GM23338 (cell line): ENCODE results near the gene CHRNB4. TPM values are rescaled to one million over a fixed set of nuclear protein-coding genes. Genes with fewer than 3 reads are reported as not detected.

Experiments
- ATAC-seq: fragments of 200-7000 bp; cut with Tn5 transposase; 3 replicates; pipeline ENCODE4 v1.9.1; 2020
- DNase-seq: peaks from one replicate; pipeline ENCODE4 v3.0.0-alpha.2; 2015; ENCODE audit warnings: low spot score
- H2AFZ ChIP-seq: fragments of 200-600 bp; sonication (generic); 2 replicates; pipeline ENCODE4 v1.8.0; 2016; ENCODE audit warnings: antibody characterized with exemption, mild to moderate bottlenecking, moderate library complexity
- H3F3A ChIP-seq: fragments of 200-600 bp; sonication (generic); replicated peaks from 2 replicates; pipeline ENCODE4 v1.8.0; 2017; ENCODE audit warnings: antibody characterized with exemption, mixed run types, low read depth
- H3K27ac ChIP-seq: fragments of 200-600 bp; sonication (generic); 2 replicates; pipeline ENCODE4 v1.6.1; 2016; ENCODE audit warnings: low read depth
- H3K27me3 ChIP-seq: fragments of 200-600 bp; sonication (generic); 2 replicates; pipeline ENCODE4 v1.8.0; 2016; ENCODE audit warnings: mild to moderate bottlenecking, mixed run types, moderate library complexity; ENCODE audit not compliant: insufficient read depth
- H3K36me3 ChIP-seq: fragments of 200-600 bp; sonication (generic); 2 replicates; pipeline ENCODE4 v1.8.0; 2016; ENCODE audit warnings: mild to moderate bottlenecking; ENCODE audit not compliant: insufficient read depth
- H3K4me1 ChIP-seq: fragments of 200-600 bp; sonication (generic); 2 replicates; pipeline ENCODE4 v1.8.0; 2016; ENCODE audit warnings: mild to moderate bottlenecking, moderate library complexity; ENCODE audit not compliant: insufficient read depth
- H3K4me2 ChIP-seq: fragments of 200-600 bp; sonication (generic); 2 replicates; pipeline ENCODE4 v1.7.1; 2017; ENCODE audit warnings: mixed run types
- H3K4me3 ChIP-seq: fragments of 200-600 bp; sonication (generic); 2 replicates; pipeline ENCODE4 v1.6.1; 2016; ENCODE audit warnings: mixed run types
- H3K79me2 ChIP-seq: fragments of 200-600 bp; sonication (generic); replicated peaks from 2 replicates; pipeline ENCODE4 v1.8.0; 2017; ENCODE audit warnings: mild to moderate bottlenecking; ENCODE audit not compliant: insufficient read depth
- H3K9me2 ChIP-seq: fragments of 200-600 bp; sonication (generic); 2 replicates; pipeline ENCODE4 v1.8.0; 2017; ENCODE audit not compliant: insufficient read depth
- H4K20me1 ChIP-seq: fragments of 200-600 bp; sonication (generic); replicated peaks from 2 replicates; pipeline ENCODE4 v1.8.0; 2017; ENCODE audit warnings: mild to moderate bottlenecking; ENCODE audit not compliant: insufficient read depth
- H3K27ac Mint-ChIP-seq: 2 replicates; pipeline ENCODE4 v1.8.0; 2020; ENCODE audit warnings: inconsistent platforms, mild to moderate bottlenecking, moderate library complexity, mixed read lengths
- H3K27me3 Mint-ChIP-seq: 3 replicates; pipeline ENCODE4 v1.8.0; 2022; ENCODE audit warnings: low read depth, mild to moderate bottlenecking, moderate library complexity, mixed read lengths, inconsistent platforms; ENCODE audit not compliant: insufficient read depth, poor library complexity
- H3K36me3 Mint-ChIP-seq: 3 replicates; pipeline ENCODE4 v1.8.0; 2021; ENCODE audit warnings: low read depth, mild to moderate bottlenecking, inconsistent platforms, moderate library complexity, mixed read lengths
- H3K4me1 Mint-ChIP-seq: 3 replicates; pipeline ENCODE4 v1.8.0; 2020; ENCODE audit warnings: mild to moderate bottlenecking, inconsistent platforms, mixed read lengths
- H3K4me3 Mint-ChIP-seq: 3 replicates; pipeline ENCODE4 v1.8.0; 2021; ENCODE audit warnings: moderate library complexity, mild to moderate bottlenecking, inconsistent platforms, mixed read lengths
- H3K9me3 Mint-ChIP-seq: 3 replicates; pipeline ENCODE4 v1.8.0; 2020; ENCODE audit warnings: moderate library complexity, mild to moderate bottlenecking, inconsistent platforms, mixed read lengths
- CREB1 ChIP-seq: fragments of 250-450 bp; sonication (Bioruptor Pico); IDR thresholded peaks from 2 replicates; pipeline ENCODE4 v1.5.0; 2020; ENCODE audit warnings: low read depth, mild to moderate bottlenecking, moderate library complexity
- CTCF ChIP-seq, 2 experiments: fragments of 200-600 bp in 1 of 2; sonication (generic) in 1 of 2; conservative IDR thresholded peaks; 2 replicates each; pipeline versions ENCODE4 v1.5.1 to v1.6.1; 2016 to 2017; ENCODE audit warnings: antibody characterized with exemption in 2 of 2, low read depth in 2 of 2, mild to moderate bottlenecking in 2 of 2, moderate library complexity in 1 of 2
- ETS1 ChIP-seq: IDR thresholded peaks from 2 replicates; pipeline ENCODE4 v1.6.1; 2016; ENCODE audit warnings: antibody characterized with exemption
- EZH2 ChIP-seq: fragments of 200-600 bp; sonication (generic); IDR thresholded peaks from one replicate; pipeline ENCODE4 v1.8.0; 2017; ENCODE audit warnings: antibody characterized with exemption, mild to moderate bottlenecking, low read depth; ENCODE audit not compliant: unreplicated experiment
- EZH2phosphoT487 ChIP-seq: fragments of 200-600 bp; sonication (generic); IDR thresholded peaks from one replicate; pipeline ENCODE4 v1.8.1; 2018; ENCODE audit warnings: antibody characterized with exemption; ENCODE audit not compliant: unreplicated experiment
- JUNB ChIP-seq: IDR thresholded peaks from one replicate; pipeline ENCODE4 v1.6.1; 2016; ENCODE audit warnings: antibody characterized with exemption; ENCODE audit not compliant: unreplicated experiment
- NANOG ChIP-seq: IDR thresholded peaks from 2 replicates; pipeline ENCODE4 v1.6.1; 2016; ENCODE audit warnings: antibody characterized with exemption, borderline replicate concordance
- POLR2AphosphoS5 ChIP-seq: IDR thresholded peaks from 2 replicates; pipeline ENCODE4 v1.6.1; 2016; ENCODE audit warnings: antibody characterized with exemption, low read depth
- REST ChIP-seq: IDR thresholded peaks from one replicate; pipeline ENCODE4 v1.6.1; 2018; ENCODE audit warnings: antibody characterized with exemption; ENCODE audit not compliant: unreplicated experiment
- STAT1 ChIP-seq: IDR thresholded peaks from one replicate; pipeline ENCODE4 v1.6.1; 2016; ENCODE audit warnings: antibody characterized with exemption; ENCODE audit not compliant: unreplicated experiment
- ZNF114 ChIP-seq: fragments of 250-450 bp; sonication (Bioruptor Pico); IDR thresholded peaks from 2 replicates; pipeline ENCODE4 v1.5.0; 2020; ENCODE audit warnings: mild to moderate bottlenecking, moderate library complexity
- ZNF462 ChIP-seq: fragments of 250-450 bp; sonication (Bioruptor Pico); IDR thresholded peaks from 2 replicates; pipeline ENCODE4 v1.5.0; 2020; ENCODE audit warnings: mild to moderate bottlenecking, moderate library complexity
- polyA plus RNA-seq: library from polyadenylated mRNA; unstranded; fragments of >200 nt; fragmentation: Nextera tagmentation; extraction: Ambion mirVana; gene quantifications from 2 replicates; pipeline ENCODE4 v1.2.1, GENCODE V29; 2016
- total RNA-seq: library from RNA; depleted of rRNA; stranded (reverse); fragments of >200 nt; shearing (Covaris generic); gene quantifications from 2 replicates; pipeline ENCODE4 v1.2.3, GENCODE V29; 2014

CHRNB4 gene
- total and polyA plus RNA-seq, 2 experiments from 2014 or later: 1.4 to 1.6 TPM

GRCh38 chr15:78642331-78642730 lies 1.3 kb upstream of the CHRNB4 start (continued):
- TF ChIP-seq REST (no peak), CREB1 (CRISPR knock-in tag) (no peak), ZNF114 (CRISPR knock-in tag) (no peak), EZH2phosphoT487 (no peak), JUNB (no peak), STAT1 (no peak), POLR2AphosphoS5 (no peak), EZH2 (no peak), NANOG (no peak), CTCF (conservative IDR thresholded peaks at IDR 0.05; ENCODE audit: low read depth in 2 of 2) (no peak), ETS1 (no peak)

- no peaks in the 10 kb centered on the region; the same call in 2 of the 3 replicates for H3K9me3 Mint-ChIP-seq
- no peaks in the 10 kb centered on the region for H3K79me2 ChIP-seq
- H3K4me1 ChIP-seq: peaks cover 12% of the 10 kb centered on the region
- no peaks in the 10 kb centered on the region for H3K36me3 ChIP-seq
- peak overlapping the region; percentile 83 for H3K4me3 Mint-ChIP-seq
- H4K20me1 ChIP-seq: no peaks in the 10 kb centered on the region
- DNase-seq: peak; percentile 43
- H3K27me3 Mint-ChIP-seq: peaks cover 13% of the 10 kb centered on the region
- H3K36me3 Mint-ChIP-seq: no peaks in the 10 kb centered on the region; the same call in 2 of the 3 replicates
- H3K4me2 ChIP-seq: peak overlapping the region; percentile 91
- H3K27ac ChIP-seq: no peak overlapping the region
- no peaks in the 10 kb centered on the region for H3K9me2 ChIP-seq
- H2AFZ ChIP-seq: peak overlapping the region; percentile 99
- H3F3A ChIP-seq: peaks cover 7% of the 10 kb centered on the region; the same call in 1 of the 2 replicates
- peak; percentile 5 for ATAC-seq
- H3K4me1 Mint-ChIP-seq: peaks cover 13% of the 10 kb centered on the region
- H3K4me3 ChIP-seq: peak overlapping the region; percentile 88
- peaks cover 9% of the 10 kb centered on the region for H3K27me3 ChIP-seq
- no peak overlapping the region for H3K27ac Mint-ChIP-seq
- no peak for TF ChIP-seq ZNF462
Measured at GRCh38 chr15:78641749-78642275, 802 bp upstream of the CHRNB4 start.
